ENCODE measurements around the gene PHF13. TPM values are rescaled to one million over a fixed set of nuclear protein-coding genes. Genes with fewer than 3 reads are reported as not detected.

The PHF13 gene
- total and polyA plus RNA-seq, 9 of the 15 experiments (the other 6 are each of a cell fraction or from before 2014, with no cell fraction given), result 1.8 to 36.1 (median 11.7) TPM

GRCh38 chr1:6635161-6635909 is 21.8 kb downstream of the PHF13 start:
- Histone ChIP-seq H3K9ac (ENCODE audit: insufficient read depth in 1 of 2, low read depth in 2 of 2, low read length in 2 of 2) (no peak overlapping the region; a peak in 1 of 4 replicates), H3K36me3 (ENCODE audit: control insufficient read depth, insufficient read depth, low read length) (peaks cover 90% of the 10 kb centered on the region), H3K4me2 (ENCODE audit: insufficient read depth, low read length) (no peak overlapping the region), H3K4me1 (replicated peaks in 1 of 2; ENCODE audit: control insufficient read depth in 2 of 2, insufficient read depth in 2 of 2, low read length in 2 of 2) (peaks cover 0 to 16% of the 10 kb centered on the region in 2 experiments; a peak in 1 of 5 replicates), H3K79me2 (ENCODE audit: control insufficient read depth, insufficient read depth, low read length) (no peaks in the 10 kb centered on the region), H3K4me3 (no peak overlapping the region), H3K9me1 (ENCODE audit: control insufficient read depth, insufficient read depth, low read length) (no peaks in the 10 kb centered on the region), H3K9me3 (replicated peaks; ENCODE audit: control insufficient read depth, insufficient read depth, low read depth, low read length) (no peaks in the 10 kb centered on the region), H3K27ac (ENCODE audit: extremely low read depth, low read depth, low read length) (no peak overlapping the region), H3K27me3 (ENCODE audit: control insufficient read depth in 2 of 2, insufficient read depth in 2 of 2, low read length in 2 of 2) (no peaks in the 10 kb centered on the region), H4K20me1 (replicated peaks; ENCODE audit: control insufficient read depth, insufficient read depth, low read length) (peaks cover 2% of the 10 kb centered on the region; the same call in 1 of the 2 replicates), H2AFZ (ENCODE audit: low read depth, low read length) (no peak overlapping the region)
- CTCF ChIA-PET (ENCODE audit: low intra/inter-chr PET ratio), result interaction anchor here (1.0 kb wide), 1 partner anchor 149 kb away, joined by 4 read pairs; no protein-coding TSS in a partner anchor
- no TSS peak for BruUV-seq (replicated peaks)
- no peak for FAIRE-seq
- no peak for TF ChIP-seq SRSF1 (IDR thresholded peaks at IDR 0.05; ENCODE audit: low read depth, low read length)
- TF ChIP-seq ZC3H11A (IDR thresholded peaks at IDR 0.05; ENCODE audit: low read depth, low read length), result no peak
- no peak for TF ChIP-seq NCOR1 (IDR thresholded peaks at IDR 0.05)
- TF ChIP-seq ZBTB9 (CRISPR knock-in tag; IDR thresholded peaks at IDR 0.05), result no peak
- TF ChIP-seq NFRKB (IDR thresholded peaks at IDR 0.05; ENCODE audit: low read depth), result no peak
- TF ChIP-seq DDX20 (tag; IDR thresholded peaks at IDR 0.05; ENCODE audit: low read depth), result no peak
- TF ChIP-seq RUNX1 (IDR thresholded peaks at IDR 0.05; ENCODE audit: low read depth), result no peak
- TF ChIP-seq TFAM (CRISPR knock-in tag; conservative IDR thresholded peaks at IDR 0.05), result no peak
- no peak for TF ChIP-seq ZNF785 (CRISPR knock-in tag; IDR thresholded peaks at IDR 0.05)
- TF ChIP-seq ETV1 (tag; conservative IDR thresholded peaks at IDR 0.05; ENCODE audit: low read depth), result no peak
- no peak for TF ChIP-seq WHSC1 (IDR thresholded peaks at IDR 0.05; ENCODE audit: low read length)
- TF ChIP-seq SETDB1 (IDR thresholded peaks at IDR 0.05; ENCODE audit: low read length), result no peak
- no peak for TF ChIP-seq TBP (optimal IDR thresholded peaks at IDR 0.05; ENCODE audit: low read depth, low read length)
- no peak; the same call in 2 of the 3 replicates for ATAC-seq
- DNase-seq (ENCODE audit: extremely low read depth in 1 of 4, low spot score in 3 of 4), result no peak
- WGBS (ENCODE audit: insufficient coverage, low coverage, missing lambda C conversion rate), result 95% methylated on average over 20 of the region's 20 CpGs
- intact Hi-C loops (cut with micrococcal nuclease) (no loop called here), in situ Hi-C loops (cut with MboI) (loop anchor here (10.0 kb wide), 1 partner anchor 141 kb away; the partner anchor contains the start of gene PLEKHG5)
- POLR2A ChIA-PET, result interaction anchor here (0.8 to 4.0 kb wide), 3 partner anchors 10 to 34 kb away, joined by 3 to 24 read pairs (median 3); partner anchors contain the start of genes KLHL21 and THAP3

Data from K562 (cell line).